ENCODE results near the gene KREMEN2. TPM values are rescaled to one million over a fixed set of nuclear protein-coding genes. Genes with fewer than 3 reads are reported as not detected.

KREMEN2 gene
- total and polyA plus RNA-seq, 9 of the 15 experiments (the other 6 are each of a cell fraction or from before 2014, with no cell fraction given), result 0.04 to 7.7 (median 1.5) TPM; not detected in 1

DNA sequence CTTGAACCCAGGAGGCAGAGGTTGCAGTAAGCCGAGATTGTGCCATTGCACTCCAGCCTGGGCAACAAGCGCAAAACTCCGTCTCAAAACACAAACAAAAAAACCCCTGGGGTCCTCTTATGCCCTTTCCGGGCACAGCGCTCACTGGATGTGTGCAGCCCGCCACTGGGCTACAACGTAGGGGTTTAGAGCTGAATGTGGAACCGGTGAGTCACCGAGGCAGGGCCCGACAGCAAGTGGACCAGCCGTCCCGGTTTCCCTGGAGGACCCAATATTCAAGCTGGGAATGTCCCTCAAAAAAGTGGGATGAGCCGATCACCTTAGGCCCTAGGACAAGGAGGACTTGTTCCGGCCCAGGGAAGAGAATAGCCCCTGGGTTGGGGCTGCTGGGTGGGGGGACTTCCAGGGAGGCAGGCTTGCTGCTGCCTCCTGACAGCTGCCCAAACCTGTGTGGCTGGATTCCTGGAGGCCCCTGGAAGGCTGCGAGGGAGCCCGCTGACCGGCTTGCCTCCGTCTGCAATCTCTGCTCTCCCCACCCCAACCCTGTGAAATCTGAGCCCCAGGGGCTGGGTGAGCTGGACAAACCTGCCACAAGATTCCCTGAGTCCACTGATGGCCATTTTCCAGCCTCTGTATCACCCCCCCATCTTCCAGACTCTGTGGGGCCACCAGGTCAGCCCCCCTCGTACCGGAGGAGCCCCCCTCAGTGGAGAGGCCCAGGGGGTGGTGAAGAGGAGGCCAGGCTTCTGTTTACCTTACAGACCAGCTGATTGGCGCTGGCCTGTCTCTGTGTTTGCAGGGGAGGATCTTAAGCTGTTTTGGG lies 45.7 kb downstream of the KREMEN2 start:
- H3K27me3 ChIP-seq (ENCODE audit: control insufficient read depth in 2 of 2, insufficient read depth in 2 of 2, low read length in 2 of 2), result no peaks in the 10 kb centered on the region
- TF ChIP-seq, protein P1, sequence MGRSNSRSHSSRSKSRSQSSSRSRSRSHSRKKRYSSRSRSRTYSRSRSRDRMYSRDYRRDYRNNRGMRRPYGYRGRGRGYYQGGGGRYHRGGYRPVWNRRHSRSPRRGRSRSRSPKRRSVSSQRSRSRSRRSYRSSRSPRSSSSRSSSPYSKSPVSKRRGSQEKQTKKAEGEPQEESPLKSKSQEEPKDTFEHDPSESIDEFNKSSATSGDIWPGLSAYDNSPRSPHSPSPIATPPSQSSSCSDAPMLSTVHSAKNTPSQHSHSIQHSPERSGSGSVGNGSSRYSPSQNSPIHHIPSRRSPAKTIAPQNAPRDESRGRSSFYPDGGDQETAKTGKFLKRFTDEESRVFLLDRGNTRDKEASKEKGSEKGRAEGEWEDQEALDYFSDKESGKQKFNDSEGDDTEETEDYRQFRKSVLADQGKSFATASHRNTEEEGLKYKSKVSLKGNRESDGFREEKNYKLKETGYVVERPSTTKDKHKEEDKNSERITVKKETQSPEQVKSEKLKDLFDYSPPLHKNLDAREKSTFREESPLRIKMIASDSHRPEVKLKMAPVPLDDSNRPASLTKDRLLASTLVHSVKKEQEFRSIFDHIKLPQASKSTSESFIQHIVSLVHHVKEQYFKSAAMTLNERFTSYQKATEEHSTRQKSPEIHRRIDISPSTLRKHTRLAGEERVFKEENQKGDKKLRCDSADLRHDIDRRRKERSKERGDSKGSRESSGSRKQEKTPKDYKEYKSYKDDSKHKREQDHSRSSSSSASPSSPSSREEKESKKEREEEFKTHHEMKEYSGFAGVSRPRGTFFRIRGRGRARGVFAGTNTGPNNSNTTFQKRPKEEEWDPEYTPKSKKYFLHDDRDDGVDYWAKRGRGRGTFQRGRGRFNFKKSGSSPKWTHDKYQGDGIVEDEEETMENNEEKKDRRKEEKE (IDR thresholded peaks at IDR 0.05; ENCODE audit: borderline replicate concordance in 1 of 2, control insufficient read depth in 1 of 2, low read depth in 2 of 2, low read length in 1 of 2), result no peak
- TF ChIP-seq, protein P2, sequence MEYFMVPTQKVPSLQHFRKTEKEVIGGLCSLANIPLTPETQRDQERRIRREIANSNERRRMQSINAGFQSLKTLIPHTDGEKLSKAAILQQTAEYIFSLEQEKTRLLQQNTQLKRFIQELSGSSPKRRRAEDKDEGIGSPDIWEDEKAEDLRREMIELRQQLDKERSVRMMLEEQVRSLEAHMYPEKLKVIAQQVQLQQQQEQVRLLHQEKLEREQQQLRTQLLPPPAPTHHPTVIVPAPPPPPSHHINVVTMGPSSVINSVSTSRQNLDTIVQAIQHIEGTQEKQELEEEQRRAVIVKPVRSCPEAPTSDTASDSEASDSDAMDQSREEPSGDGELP (CRISPR knock-in tag; IDR thresholded peaks at IDR 0.05; ENCODE audit: borderline replicate concordance), result peak; percentile 38; the same call in 1 of the 2 replicates
- TF ChIP-seq KDM1A (IDR thresholded peaks at IDR 0.05), result peak; percentile 65 to 72
- TF ChIP-seq HNRNPL (IDR thresholded peaks at IDR 0.05; ENCODE audit: low read depth, low read length), result no peak
- H3K4me1 ChIP-seq (replicated peaks in 1 of 2; ENCODE audit: control insufficient read depth in 2 of 2, insufficient read depth in 2 of 2, low read length in 2 of 2), result peaks cover 39 to 82% of the 10 kb centered on the region in 2 experiments
- no peaks in the 10 kb centered on the region for H3K9me3 ChIP-seq (replicated peaks; ENCODE audit: control insufficient read depth, insufficient read depth, low read depth, low read length)
- ChIA-PET CTCF (ENCODE audit: low intra/inter-chr PET ratio) (no interaction called here), POLR2A (interaction anchor here (0.6 to 1.7 kb wide), 6 partner anchors 10 to 1701 kb away, joined by 3 to 9 read pairs (median 4); partner anchors contain the start of genes HCFC1R1, THOC6 and TNFRSF12A)
- DNase-seq (ENCODE audit: extremely low read depth in 1 of 4, low spot score in 3 of 4), result no peak
- BruUV-seq (replicated peaks), result no TSS peak
- H4K20me1 ChIP-seq (replicated peaks; ENCODE audit: control insufficient read depth, insufficient read depth, low read length), result no peaks in the 10 kb centered on the region
- in situ Hi-C loops (cut with MboI) (no loop called here), intact Hi-C loops (cut with micrococcal nuclease) (no loop called here)
- ATAC-seq, result no peak
- H3K4me2 ChIP-seq (ENCODE audit: insufficient read depth, low read length), result no peak overlapping the region
- H3K9ac ChIP-seq (ENCODE audit: insufficient read depth in 1 of 2, low read depth in 2 of 2, low read length in 2 of 2), result 0 out of 4 replicates have a peak overlapping the region, but pooled peaks of 1 of the 2 experiments have one; percentile 30
- peaks cover 3% of the 10 kb centered on the region; the same call in 2 of the 3 replicates for H3K36me3 ChIP-seq (ENCODE audit: control insufficient read depth, insufficient read depth, low read length)
- H3K4me3 ChIP-seq, result no peak overlapping the region
- peaks cover 22% of the 10 kb centered on the region for H3K79me2 ChIP-seq (ENCODE audit: control insufficient read depth, insufficient read depth, low read length)
- H3K27ac ChIP-seq (ENCODE audit: extremely low read depth, low read depth, low read length), result no peak overlapping the region
- H2AFZ ChIP-seq (ENCODE audit: low read depth, low read length), result no peak overlapping the region
- 61% methylated on average over 21 of the region's 21 CpGs for WGBS (ENCODE audit: insufficient coverage, low coverage, missing lambda C conversion rate)
- no peak for FAIRE-seq
- H3K9me1 ChIP-seq (ENCODE audit: control insufficient read depth, insufficient read depth, low read length), result peaks cover 3% of the 10 kb centered on the region

All from K562 (cell line).